Keratinocyte (primary cell): ENCODE measurements around the gene ATG4B.

Source experiments
- CTCF ChIP-seq, 3 experiments: IDR thresholded peaks in 1 of 3; conservative IDR thresholded peaks in 1 of 3; optimal IDR thresholded peaks in 1 of 3; 2 replicates in 2 of 3; 3 replicates in 1 of 3; pipeline versions ENCODE3 to v1.5.1; 2011; ENCODE audit warnings: low read length in 3 of 3, mild to moderate bottlenecking in 3 of 3, moderate library complexity in 2 of 3, control low read depth in 1 of 3, inconsistent platforms in 1 of 3; ENCODE audit not compliant: insufficient read depth in 2 of 3; ENCODE audit errors: extremely low read depth in 1 of 3
- EZH2 ChIP-seq: IDR thresholded peaks from one replicate; pipeline ENCODE4 v1.6.1; 2012; ENCODE audit warnings: inconsistent platforms, mild to moderate bottlenecking, low read length, moderate library complexity

GRCh38 chr2:241635756-241636155 lies 1.7 kb upstream of the ATG4B start:
- TF ChIP-seq CTCF (optimal IDR thresholded peaks at IDR 0.05 in 1 of 3, IDR thresholded peaks at IDR 0.05 in 1 of 3, conservative IDR thresholded peaks at IDR 0.05 in 1 of 3; ENCODE audit: extremely low read depth in 1 of 3, insufficient read depth in 2 of 3, low read length in 3 of 3) (no peak), EZH2 (no peak)
